GM12878 (cell line): ENCODE data around the gene SETBP1. TPM values are rescaled to one million over a fixed set of nuclear protein-coding genes. Genes with fewer than 3 reads are reported as not detected.

ENCODE experiments used
- ATAC-seq: fragments of 200-7000 bp; cut with Tn5 transposase; 3 replicates; pipeline ENCODE4 v1.9.1; 2020; ENCODE audit warnings: mild to moderate bottlenecking, moderate library complexity
- BruUV-seq: library from RNA; stranded (reverse); fragments of 400-500 nt; replicated peaks from 2 replicates; lab custom pipeline; 2021; lab: Mats Ljungman, UMichigan
- CTCF ChIA-PET: fragments of 300-600 bp; sonication (Branson Sonifier 250); formaldehyde crosslinking; extraction: SDS; loops from one replicate; lab custom pipeline; 2021; ENCODE audit warnings: inconsistent platforms; lab: Yijun Ruan, JAX
- POLR2A ChIA-PET: fragments of 350-600 bp; formaldehyde crosslinking; extraction: SDS; loops from one replicate; lab custom pipeline; 2021; ENCODE audit warnings: inconsistent platforms; lab: Charles Lee
- RAD21 ChIA-PET: fragments of 300-600 bp; sonication (Branson Sonifier 250); formaldehyde crosslinking; loops from one replicate; lab custom pipeline; 2023; ENCODE audit warnings: antibody characterized with exemption; ENCODE audit not compliant: unreplicated experiment; lab: Charles Lee
- SMC1A ChIA-PET: fragments of 300-600 bp; sonication (Branson Sonifier 250); formaldehyde crosslinking; loops from one replicate; lab custom pipeline; 2023; ENCODE audit not compliant: unreplicated experiment, uncharacterized antibody; lab: Charles Lee
- DNase-seq: peaks from one replicate; pipeline ENCODE4 v3.0.0-alpha.2; 2011; ENCODE audit warnings: low read depth, low spot score
- FAIRE-seq: peaks from 3 replicates; lab custom pipeline; 2011; peaks lifted over from hg19 to GRCh38; lab: Jason Lieb, UNC
- H2AFZ ChIP-seq: 2 replicates; pipeline ENCODE4 v1.6.0; 2011; ENCODE audit warnings: low read depth, low read length, control low read depth; ENCODE audit not compliant: control insufficient read depth
- H3K27ac ChIP-seq: 2 replicates; pipeline ENCODE4 v1.5.1; 2011; ENCODE audit warnings: control low read depth; ENCODE audit not compliant: control insufficient read depth, insufficient read depth
- H3K27me3 ChIP-seq, 2 experiments: replicated peaks in 1 of 2; 2 replicates each; pipeline versions ENCODE4 v1.6.0 to v1.6.1; 2011; ENCODE audit warnings: low read length in 1 of 2; ENCODE audit not compliant: control insufficient read depth in 2 of 2, insufficient read depth in 2 of 2
- H3K36me3 ChIP-seq, 2 experiments: 2 replicates each; pipeline ENCODE4 v1.5.1; 2011; ENCODE audit warnings: low read length in 1 of 2; ENCODE audit not compliant: control insufficient read depth in 2 of 2, insufficient read depth in 2 of 2
- H3K4me1 ChIP-seq: 2 replicates; pipeline ENCODE4 v1.6.1; 2011; ENCODE audit warnings: mild to moderate bottlenecking, low read length, moderate library complexity, mixed read lengths; ENCODE audit not compliant: control insufficient read depth, insufficient read depth
- H3K4me2 ChIP-seq: 2 replicates; pipeline ENCODE4 v1.6.0; 2011; ENCODE audit warnings: control low read depth; ENCODE audit not compliant: control insufficient read depth, insufficient read depth
- H3K4me3 ChIP-seq: fragments of 200-600 bp; sonication (generic); 2 replicates; pipeline ENCODE4 v1.5.1; 2016
- H3K79me2 ChIP-seq: 2 replicates; pipeline ENCODE4 v1.6.0; 2011; ENCODE audit warnings: low read length; ENCODE audit not compliant: control insufficient read depth, insufficient read depth
- H3K9ac ChIP-seq: 2 replicates; pipeline ENCODE4 v1.8.0; 2011; ENCODE audit warnings: low read length, control low read depth, mixed read lengths; ENCODE audit not compliant: control insufficient read depth, insufficient read depth
- H3K9me3 ChIP-seq: replicated peaks from 3 replicates; pipeline ENCODE4 v1.5.1; 2011; ENCODE audit warnings: mild to moderate bottlenecking, low read length; ENCODE audit not compliant: control insufficient read depth, insufficient read depth
- H4K20me1 ChIP-seq: 2 replicates; pipeline ENCODE4 v1.6.0; 2011; ENCODE audit not compliant: control insufficient read depth, insufficient read depth
- BCL11A ChIP-seq: IDR thresholded peaks from 2 replicates; pipeline ENCODE4 v1.6.1; 2011; ENCODE audit warnings: low read depth, low read length
- BHLHE40 ChIP-seq, 2 experiments: fragments of 450-650 bp in 1 of 2; IDR thresholded peaks; 2 replicates each; pipeline ENCODE4 v1.6.1; 2011 to 2017; ENCODE audit warnings: low read depth in 2 of 2, borderline replicate concordance in 1 of 2, improper control_type of control experiment in 1 of 2, low read length in 1 of 2, mild to moderate bottlenecking in 1 of 2
- CREB1 ChIP-seq: IDR thresholded peaks from 2 replicates; pipeline ENCODE4 v1.6.1; 2012; ENCODE audit warnings: low read depth, mild to moderate bottlenecking, inconsistent platforms
- IKZF2 ChIP-seq, 2 experiments: fragments of 450-650 bp; IDR thresholded peaks; 2 replicates each; pipeline ENCODE4 v1.6.1; 2017; ENCODE audit warnings: mild to moderate bottlenecking in 2 of 2, moderate library complexity in 2 of 2
- MTA2 ChIP-seq: fragments of 450-650 bp; IDR thresholded peaks from 2 replicates; pipeline ENCODE4 v1.6.1; 2016; ENCODE audit warnings: low read depth, mild to moderate bottlenecking, moderate library complexity
- PBX3 ChIP-seq: IDR thresholded peaks from 2 replicates; pipeline ENCODE4 v1.6.1; 2011; ENCODE audit warnings: mild to moderate bottlenecking, low read depth, low read length, moderate library complexity; ENCODE audit not compliant: insufficient replicate concordance
- PKNOX1 ChIP-seq: fragments of 450-650 bp; IDR thresholded peaks from 2 replicates; pipeline ENCODE4 v1.6.1; 2016; ENCODE audit warnings: mild to moderate bottlenecking
- RUNX3 ChIP-seq: IDR thresholded peaks from 2 replicates; pipeline ENCODE4 v1.6.1; 2012; ENCODE audit warnings: low read length, inconsistent platforms
- SMC3 ChIP-seq: IDR thresholded peaks from 2 replicates; pipeline ENCODE4 v1.6.1; 2011; ENCODE audit warnings: low read length, improper control_type of control experiment, borderline replicate concordance
- ZNF687 ChIP-seq: fragments of 450-650 bp; IDR thresholded peaks from 2 replicates; pipeline ENCODE4 v1.6.1; 2017; ENCODE audit warnings: mild to moderate bottlenecking, moderate library complexity
- WGBS: methylation state at CpG from one replicate; pipeline ENCODE4 v1.1.6; 2016; ENCODE audit warnings: low lambda C conversion rate; ENCODE audit not compliant: insufficient replicate concordance, insufficient coverage; ENCODE audit errors: missing lambda C conversion rate; 5-methylcytosine and 5-hydroxymethylcytosine counted together
- in situ Hi-C: fragments of 300-500 bp; cut with MboI; formaldehyde crosslinking; loops from 9 replicates; pipeline ENCODE4 v1.14.3; 2018; ENCODE audit warnings: mixed read lengths
- intact Hi-C: fragments of 100-400 bp; cut with micrococcal nuclease; formaldehyde crosslinking; loops from one replicate; pipeline ENCODE4 v1.14.2; 2022; ENCODE audit not compliant: unreplicated experiment
- polyA plus RNA-seq, 11 experiments: library from polyadenylated mRNA; depleted of rRNA in 4 of 11; unstranded in 6 of 11; stranded (reverse) in 5 of 11; fragments of >200 nt; fragmentation: Nextera tagmentation in 4 of 11; fragmentation: Illumina TruSeq in 1 of 11; extraction: Ambion mirVana in 4 of 11; extraction: Trizol in 1 of 11; gene quantifications; 1 replicate in 1 of 11; 2 replicates in 10 of 11; pipeline versions ENCODE4 v1.2.1 to v1.2.3, GENCODE V29; 2011 to 2016; ENCODE audit warnings: inconsistent platforms in 2 of 11, missing spikeins in 2 of 11, low read depth in 1 of 11
- total RNA-seq, 4 experiments: library from RNA; depleted of rRNA in 3 of 4; stranded (reverse); fragments of >200 nt in 3 of 4; fragmentation: Illumina TruSeq in 1 of 4; extraction: Trizol in 1 of 4; gene quantifications; 2 replicates each; pipeline versions ENCODE4 v1.2.1 to v1.2.3, GENCODE V29; 2013 to 2021

The SETBP1 gene
- total and polyA plus RNA-seq, 10 of the 15 experiments (the other 5 are each of a cell fraction or from before 2014, with no cell fraction given), result 0.99 to 29.7 (median 8.3) TPM

- no TSS peak for BruUV-seq
- no peak overlapping the region for H2AFZ ChIP-seq
- in situ Hi-C loops (no loop called here), intact Hi-C loops (no loop called here)
- FAIRE-seq (no peak), DNase-seq (no peak), ATAC-seq (peak; percentile 69)
- H3K9me3 ChIP-seq, result no peaks in the 10 kb centered on the region
- ChIA-PET SMC1A (interaction anchor here (1.1 to 5.3 kb wide), 3 partner anchors 8 to 17 kb away, joined by 5 to 32 read pairs (median 18); no protein-coding TSS in a partner anchor), RAD21 (interaction anchor here (1.0 kb wide), 1 partner anchor 103 kb away, joined by 3 read pairs; no protein-coding TSS in a partner anchor), POLR2A (no interaction called here), CTCF (interaction anchor here (1.4 kb wide), 1 partner anchor 8 kb away, joined by 3 read pairs; no protein-coding TSS in a partner anchor)
- H3K4me3 ChIP-seq, result no peak overlapping the region
- H3K79me2 ChIP-seq, result no peaks in the 10 kb centered on the region
- TF ChIP-seq CREB1, result peak; percentile 21; the same call in 1 of the 2 replicates
- peak; percentile 34 to 49; a peak in 2 of 4 replicates for TF ChIP-seq BHLHE40 (IDR thresholded peaks at IDR 0.05; ENCODE audit: borderline replicate concordance in 1 of 2, low read depth in 2 of 2, low read length in 1 of 2)
- 0 out of 2 replicates have a peak, but pooled peaks have one; percentile 15 for TF ChIP-seq BCL11A
- TF ChIP-seq PBX3, result peak; percentile 83
- peak; percentile 39 to 57; a peak in 2 of 4 replicates for TF ChIP-seq IKZF2 (IDR thresholded peaks at IDR 0.05)
- no peak for TF ChIP-seq ZNF687
- TF ChIP-seq MTA2, result peak; percentile 17; the same call in 1 of the 2 replicates
- TF ChIP-seq SMC3, result no peak
- peak; percentile 94 for TF ChIP-seq PKNOX1
- peak; percentile 76 for TF ChIP-seq RUNX3
- no peaks in the 10 kb centered on the region for H3K4me1 ChIP-seq
- H3K4me2 ChIP-seq, result no peak overlapping the region
- 24% methylated on average over 4 of the region's 4 CpGs for WGBS
- H3K36me3 ChIP-seq, result no peaks in the 10 kb centered on the region
- no peaks in the 10 kb centered on the region for H4K20me1 ChIP-seq
- no peak overlapping the region for H3K27ac ChIP-seq
- no peaks in the 10 kb centered on the region for H3K27me3 ChIP-seq
- no peak overlapping the region for H3K9ac ChIP-seq
Measured at GRCh38 chr18:44920441-44920840, 239.8 kb downstream of the SETBP1 start.
